ENCODE data around the gene C9orf85.
"Not testable (repeated sequence)": the region's sequence is repeated elsewhere in the genome, so short reads cannot be mapped to it uniquely, and the experiment has no call there.

The C9orf85 gene

GRCh38 chr9:71891557-71892189, 19.8 kb upstream of the C9orf85 start:
- no peak for TF ChIP-seq ZNF274 (IDR thresholded peaks at IDR 0.05; ENCODE audit: low read depth, low read length)
- TF ChIP-seq SUZ12 (IDR thresholded peaks at IDR 0.05; ENCODE audit: extremely low read depth, insufficient read depth, insufficient read length), result no peak
- TF ChIP-seq YY1 (IDR thresholded peaks at IDR 0.05; ENCODE audit: insufficient read depth, insufficient read length), result no peak
- H3K4me1 ChIP-seq (ENCODE audit: insufficient read depth, insufficient read length), result no peaks in the 10 kb centered on the region
- no peaks in the 10 kb centered on the region for H3K36me3 ChIP-seq (ENCODE audit: insufficient read depth, insufficient read length, low read length)
- H3K4me3 ChIP-seq (ENCODE audit: insufficient read length, low read depth), result no peak overlapping the region
- no peaks in the 10 kb centered on the region for H3K9me3 ChIP-seq (ENCODE audit: insufficient read depth, low read length)
- no peak for DNase-seq (ENCODE audit: low read depth, low spot score)
- H3K27me3 ChIP-seq (ENCODE audit: insufficient read depth, insufficient read length), result no peaks in the 10 kb centered on the region
- H3K9ac ChIP-seq (ENCODE audit: insufficient read length, low read depth), result no peak overlapping the region

GRCh38 chr9:71895117-71895516, 16.3 kb upstream of the C9orf85 start:
- Histone ChIP-seq H3K27me3 (ENCODE audit: insufficient read depth, insufficient read length) (no peaks in the 10 kb centered on the region), H3K9me3 (ENCODE audit: insufficient read depth, low read length) (no peaks in the 10 kb centered on the region), H3K4me1 (ENCODE audit: insufficient read depth, insufficient read length) (no peaks in the 10 kb centered on the region), H3K9ac (ENCODE audit: insufficient read length, low read depth) (no peak overlapping the region), H3K4me3 (ENCODE audit: insufficient read length, low read depth) (no peak overlapping the region), H3K36me3 (ENCODE audit: insufficient read depth, insufficient read length, low read length) (peaks cover 4% of the 10 kb centered on the region)
- DNase-seq (ENCODE audit: low read depth, low spot score), result no peak
- TF ChIP-seq SUZ12 (IDR thresholded peaks at IDR 0.05; ENCODE audit: extremely low read depth, insufficient read depth, insufficient read length) (no peak), ZNF274 (IDR thresholded peaks at IDR 0.05; ENCODE audit: low read depth, low read length) (no peak)

GRCh38 chr9:71895955-71896354, 15.5 kb upstream of the C9orf85 start:
- Histone ChIP-seq H3K36me3 (ENCODE audit: insufficient read depth, insufficient read length, low read length) (peaks cover 4% of the 10 kb centered on the region), H3K4me3 (ENCODE audit: insufficient read length, low read depth) (no peak overlapping the region), H3K9me3 (ENCODE audit: insufficient read depth, low read length) (no peaks in the 10 kb centered on the region), H3K27me3 (ENCODE audit: insufficient read depth, insufficient read length) (no peaks in the 10 kb centered on the region), H3K4me1 (ENCODE audit: insufficient read depth, insufficient read length) (no peaks in the 10 kb centered on the region), H3K9ac (ENCODE audit: insufficient read length, low read depth) (no peak overlapping the region)
- no peak for DNase-seq (ENCODE audit: low read depth, low spot score)
- TF ChIP-seq ZNF274 (IDR thresholded peaks at IDR 0.05; ENCODE audit: low read depth, low read length) (no peak), YY1 (IDR thresholded peaks at IDR 0.05; ENCODE audit: insufficient read depth, insufficient read length) (no peak), SUZ12 (IDR thresholded peaks at IDR 0.05; ENCODE audit: extremely low read depth, insufficient read depth, insufficient read length) (no peak)

- no peaks in the 10 kb centered on the region for H3K4me1 ChIP-seq (ENCODE audit: insufficient read depth, insufficient read length)
- H3K9ac ChIP-seq (ENCODE audit: insufficient read length, low read depth), result no peak overlapping the region
Observed at GRCh38 chr9:71896761-71897160, 14.7 kb upstream of the C9orf85 start.

GRCh38 chr9:71897577-71897976, 13.9 kb upstream of the C9orf85 start:
- Histone ChIP-seq H3K4me1 (ENCODE audit: insufficient read depth, insufficient read length) (no peaks in the 10 kb centered on the region), H3K4me3 (ENCODE audit: insufficient read length, low read depth) (no peak overlapping the region), H3K9me3 (ENCODE audit: insufficient read depth, low read length) (no peaks in the 10 kb centered on the region), H3K27me3 (ENCODE audit: insufficient read depth, insufficient read length) (no peaks in the 10 kb centered on the region), H3K9ac (ENCODE audit: insufficient read length, low read depth) (no peak overlapping the region), H3K36me3 (ENCODE audit: insufficient read depth, insufficient read length, low read length) (peaks cover 4% of the 10 kb centered on the region)
- DNase-seq (ENCODE audit: low read depth, low spot score), result no peak
- TF ChIP-seq ZNF274 (IDR thresholded peaks at IDR 0.05; ENCODE audit: low read depth, low read length) (no peak), YY1 (IDR thresholded peaks at IDR 0.05; ENCODE audit: insufficient read depth, insufficient read length) (no peak), SUZ12 (IDR thresholded peaks at IDR 0.05; ENCODE audit: extremely low read depth, insufficient read depth, insufficient read length) (no peak)

More at GRCh38 chr9:71896761-71897160, 14.7 kb upstream of the C9orf85 start:
- no peaks in the 10 kb centered on the region for H3K9me3 ChIP-seq (ENCODE audit: insufficient read depth, low read length)
- peaks cover 4% of the 10 kb centered on the region for H3K36me3 ChIP-seq (ENCODE audit: insufficient read depth, insufficient read length, low read length)
- no peak overlapping the region for H3K4me3 ChIP-seq (ENCODE audit: insufficient read length, low read depth)
- DNase-seq (ENCODE audit: low read depth, low spot score), result no peak
- no peaks in the 10 kb centered on the region for H3K27me3 ChIP-seq (ENCODE audit: insufficient read depth, insufficient read length)
- TF ChIP-seq YY1 (IDR thresholded peaks at IDR 0.05; ENCODE audit: insufficient read depth, insufficient read length), result no peak
- TF ChIP-seq ZNF274 (IDR thresholded peaks at IDR 0.05; ENCODE audit: low read depth, low read length), result no peak
- TF ChIP-seq SUZ12 (IDR thresholded peaks at IDR 0.05; ENCODE audit: extremely low read depth, insufficient read depth, insufficient read length), result no peak

- not testable (repeated sequence) for H3K9me3 ChIP-seq (ENCODE audit: insufficient read depth, low read length); H3K9ac ChIP-seq (ENCODE audit: insufficient read length, low read depth); H3K4me1 ChIP-seq (ENCODE audit: insufficient read depth, insufficient read length); H3K4me3 ChIP-seq (ENCODE audit: insufficient read length, low read depth); DNase-seq (ENCODE audit: low read depth, low spot score); H3K27me3 ChIP-seq (ENCODE audit: insufficient read depth, insufficient read length); H3K36me3 ChIP-seq (ENCODE audit: insufficient read depth, insufficient read length, low read length)
Observed at GRCh38 chr9:71898756-71899155, 12.7 kb upstream of the C9orf85 start.

- no peak for DNase-seq (ENCODE audit: low read depth, low spot score)
- TF ChIP-seq ZNF274 (IDR thresholded peaks at IDR 0.05; ENCODE audit: low read depth, low read length) (no peak), YY1 (IDR thresholded peaks at IDR 0.05; ENCODE audit: insufficient read depth, insufficient read length) (no peak), SUZ12 (IDR thresholded peaks at IDR 0.05; ENCODE audit: extremely low read depth, insufficient read depth, insufficient read length) (no peak)
- Histone ChIP-seq H3K4me1 (ENCODE audit: insufficient read depth, insufficient read length) (no peaks in the 10 kb centered on the region), H3K9ac (ENCODE audit: insufficient read length, low read depth) (no peak overlapping the region), H3K36me3 (ENCODE audit: insufficient read depth, insufficient read length, low read length) (peaks cover 16% of the 10 kb centered on the region), H3K27me3 (ENCODE audit: insufficient read depth, insufficient read length) (no peaks in the 10 kb centered on the region), H3K4me3 (ENCODE audit: insufficient read length, low read depth) (no peak overlapping the region), H3K9me3 (ENCODE audit: insufficient read depth, low read length) (no peaks in the 10 kb centered on the region)
Observed at GRCh38 chr9:71901695-71902597, 9.5 kb upstream of the C9orf85 start.
